ENCODE data around the gene SARS2. TPM values are rescaled to one million over a fixed set of nuclear protein-coding genes. Genes with fewer than 3 reads are reported as not detected.

The SARS2 gene
- polyA plus RNA-seq (2013), result 35.4 TPM

DNA sequence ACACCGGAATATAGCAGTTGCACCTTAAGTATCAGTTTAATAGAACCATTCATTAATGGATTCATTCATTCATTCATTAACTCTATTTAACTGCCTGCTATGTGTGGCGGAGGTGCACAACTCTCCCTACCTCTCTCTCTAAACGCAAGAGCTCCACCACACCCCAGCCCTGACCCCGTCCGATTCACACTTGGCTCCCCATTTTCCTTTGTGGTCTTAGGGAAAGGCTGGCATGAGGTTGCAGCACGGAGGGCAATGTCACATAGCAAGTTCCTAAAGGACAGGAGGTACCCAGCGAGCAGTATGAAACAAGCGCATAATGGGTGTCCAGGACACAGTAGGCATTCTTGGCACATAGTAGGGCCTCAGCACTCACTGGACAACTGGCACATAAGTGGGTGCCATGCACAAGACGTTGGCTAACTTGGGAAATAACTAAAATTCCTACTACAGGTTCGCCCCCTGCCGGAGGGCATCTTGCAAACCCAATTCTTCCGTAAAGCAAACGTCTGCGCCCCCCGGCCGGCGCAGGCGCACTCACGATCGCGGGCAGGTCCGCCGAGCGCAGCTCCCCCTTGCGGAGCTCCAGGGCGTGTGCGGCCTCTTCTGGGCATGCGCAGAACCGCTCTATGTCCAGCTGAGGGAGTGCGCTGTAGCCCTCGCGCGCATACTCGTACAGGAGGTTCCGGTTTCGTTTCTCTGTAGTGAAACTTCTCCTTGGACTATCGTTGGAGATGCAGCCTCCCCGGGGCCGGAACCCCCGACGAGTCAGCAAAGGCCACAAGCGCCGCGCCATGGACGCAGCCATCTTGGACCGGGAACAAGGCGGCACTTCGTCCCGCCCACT, at the start of gene SARS2:
Gene SARS2, minus strand, starts transcription at position 835 of the 847 bp plus-strand sequence. Its CDS starts 27 bp downstream, at position 808.
- Histone ChIP-seq H3K27ac (ENCODE audit: insufficient read depth in 1 of 2, low read depth in 1 of 2, low read length in 2 of 2, poor library complexity in 1 of 2, severe bottlenecking in 2 of 2) (peak within 1 kb of the TSS; percentile 75 to 89), H3K4me3 (ENCODE audit: control insufficient read depth in 1 of 7, extremely low read depth in 1 of 7, insufficient read depth in 4 of 7, low read depth in 2 of 7, low read length in 6 of 7) (peak within 1 kb of the TSS; percentile 68 to 97 (median 93)), H3K9me3 (ENCODE audit: control extremely low read depth in 1 of 5, control insufficient read depth in 4 of 5, insufficient read depth in 2 of 5, low read depth in 1 of 5, low read length in 4 of 5) (peaks cover 0 to 8% (median 6%) of the 10 kb centered on the region in 5 experiments), H3K27me3 (replicated peaks in 2 of 5; ENCODE audit: control insufficient read depth in 4 of 5, insufficient read depth in 5 of 5, low read length in 4 of 5) (no peaks in the 10 kb centered on the region), H3K4me1 (ENCODE audit: control extremely low read depth in 1 of 4, control insufficient read depth in 4 of 4, insufficient read depth in 4 of 4, low read length in 3 of 4) (peaks cover 5 to 24% (median 20%) of the 10 kb centered on the region in 4 experiments), H3K36me3 (ENCODE audit: control insufficient read depth in 4 of 4, insufficient read depth in 4 of 4, low read length in 3 of 4) (peaks cover 5 to 35% (median 18%) of the 10 kb centered on the region in 4 experiments)
- POLR2A ChIA-PET, result no interaction called here
- DNase-seq, result peak; percentile 94 to 96 (median 96)
- WGBS (ENCODE audit: insufficient coverage), result 2% methylated on average over 49 of the region's 49 CpGs
- CTCF ChIA-PET, result interaction anchor here (0.6 to 3.8 kb wide), 28 partner anchors 10 to 237 kb away, joined by 3 to 15 read pairs (median 4); partner anchors contain the start of genes ECH1, NFKBIB and RINL

DNA sequence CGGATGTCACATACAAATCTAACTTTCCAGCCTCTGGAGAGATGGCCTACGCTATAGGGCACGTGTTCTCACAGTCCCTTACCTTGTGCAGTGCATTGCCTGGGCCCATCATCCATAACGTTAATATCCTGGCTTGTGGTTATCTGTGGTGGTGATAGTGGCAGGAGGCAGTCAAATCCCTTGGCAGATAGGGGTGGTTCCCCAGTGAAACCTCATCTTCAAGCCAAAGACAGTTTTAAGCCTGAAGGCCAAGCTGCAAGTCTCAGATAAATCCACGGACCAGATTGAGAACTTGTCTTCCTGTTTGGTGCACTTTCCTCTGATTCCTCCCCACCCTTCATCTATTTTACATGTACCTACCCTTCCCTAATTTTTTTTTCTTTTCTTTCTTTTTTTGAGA, 49.2 kb upstream of the SARS2 start:
- peaks cover 0 to 17% (median 7%) of the 10 kb centered on the region in 5 experiments for H3K27me3 ChIP-seq (replicated peaks in 2 of 5; ENCODE audit: control insufficient read depth in 4 of 5, insufficient read depth in 5 of 5, low read length in 4 of 5)
- H3K4me1 ChIP-seq (ENCODE audit: control extremely low read depth in 1 of 4, control insufficient read depth in 4 of 4, insufficient read depth in 4 of 4, low read length in 3 of 4), result peaks cover 0 to 21% (median 14%) of the 10 kb centered on the region in 4 experiments
- H3K4me3 ChIP-seq (ENCODE audit: control insufficient read depth in 1 of 7, extremely low read depth in 1 of 7, insufficient read depth in 4 of 7, low read depth in 2 of 7, low read length in 6 of 7), result no peak overlapping the region
- WGBS (ENCODE audit: insufficient coverage), result 97% methylated on average over 3 of the region's 5 CpGs
- peak; percentile 15 to 69 (median 43) for DNase-seq
- H3K9me3 ChIP-seq (ENCODE audit: control extremely low read depth in 1 of 5, control insufficient read depth in 4 of 5, insufficient read depth in 2 of 5, low read depth in 1 of 5, low read length in 4 of 5), result peaks cover 0 to 10% (median 9%) of the 10 kb centered on the region in 5 experiments
- H3K27ac ChIP-seq (ENCODE audit: insufficient read depth in 1 of 2, low read depth in 1 of 2, low read length in 2 of 2, poor library complexity in 1 of 2, severe bottlenecking in 2 of 2), result no peak overlapping the region
- ChIA-PET POLR2A (no interaction called here), CTCF (no interaction called here)
- H3K36me3 ChIP-seq (ENCODE audit: control insufficient read depth in 4 of 4, insufficient read depth in 4 of 4, low read length in 3 of 4), result no peaks in the 10 kb centered on the region

- no CpG with 5 or more reads among the region's 3 CpGs for WGBS (ENCODE audit: insufficient coverage)
- Histone ChIP-seq H3K4me1 (ENCODE audit: control extremely low read depth in 1 of 4, control insufficient read depth in 4 of 4, insufficient read depth in 4 of 4, low read length in 3 of 4) (peaks cover 0 to 21% (median 14%) of the 10 kb centered on the region in 4 experiments), H3K36me3 (ENCODE audit: control insufficient read depth in 4 of 4, insufficient read depth in 4 of 4, low read length in 3 of 4) (no peaks in the 10 kb centered on the region), H3K27ac (ENCODE audit: insufficient read depth in 1 of 2, low read depth in 1 of 2, low read length in 2 of 2, poor library complexity in 1 of 2, severe bottlenecking in 2 of 2) (no peak overlapping the region), H3K27me3 (replicated peaks in 2 of 5; ENCODE audit: control insufficient read depth in 4 of 5, insufficient read depth in 5 of 5, low read length in 4 of 5) (peaks cover 0 to 22% (median 7%) of the 10 kb centered on the region in 5 experiments), H3K4me3 (ENCODE audit: control insufficient read depth in 1 of 7, extremely low read depth in 1 of 7, insufficient read depth in 4 of 7, low read depth in 2 of 7, low read length in 6 of 7) (no peak overlapping the region), H3K9me3 (ENCODE audit: control extremely low read depth in 1 of 5, control insufficient read depth in 4 of 5, insufficient read depth in 2 of 5, low read depth in 1 of 5, low read length in 4 of 5) (peaks cover 0 to 10% (median 9%) of the 10 kb centered on the region in 5 experiments)
- DNase-seq, result no peak
- CTCF ChIA-PET, result interaction anchor here (1.4 kb wide), 1 partner anchor 30 kb away, joined by 3 read pairs; no protein-coding TSS in a partner anchor
- POLR2A ChIA-PET, result no interaction called here
Observed at GRCh38 chr19:38978326-38978689, 47.7 kb upstream of the SARS2 start.

GRCh38 chr19:38977445-38978325, 47.1 kb upstream of the SARS2 start:
- ChIA-PET POLR2A (no interaction called here), CTCF (interaction anchor here (0.6 to 1.4 kb wide), 2 partner anchors 31 to 272 kb away, joined by 3 to 5 read pairs; no protein-coding TSS in a partner anchor)
- Histone ChIP-seq H3K4me3 (ENCODE audit: control insufficient read depth in 1 of 7, extremely low read depth in 1 of 7, insufficient read depth in 4 of 7, low read depth in 2 of 7, low read length in 6 of 7) (no peak overlapping the region), H3K36me3 (ENCODE audit: control insufficient read depth in 4 of 4, insufficient read depth in 4 of 4, low read length in 3 of 4) (no peaks in the 10 kb centered on the region), H3K27ac (ENCODE audit: insufficient read depth in 1 of 2, low read depth in 1 of 2, low read length in 2 of 2, poor library complexity in 1 of 2, severe bottlenecking in 2 of 2) (no peak overlapping the region), H3K9me3 (ENCODE audit: control extremely low read depth in 1 of 5, control insufficient read depth in 4 of 5, insufficient read depth in 2 of 5, low read depth in 1 of 5, low read length in 4 of 5) (peaks cover 0 to 10% (median 9%) of the 10 kb centered on the region in 5 experiments), H3K27me3 (replicated peaks in 2 of 5; ENCODE audit: control insufficient read depth in 4 of 5, insufficient read depth in 5 of 5, low read length in 4 of 5) (peaks cover 0 to 22% (median 7%) of the 10 kb centered on the region in 5 experiments), H3K4me1 (ENCODE audit: control extremely low read depth in 1 of 4, control insufficient read depth in 4 of 4, insufficient read depth in 4 of 4, low read length in 3 of 4) (peaks cover 0 to 21% (median 14%) of the 10 kb centered on the region in 4 experiments)
- 53% methylated on average over 11 of the region's 15 CpGs for WGBS (ENCODE audit: insufficient coverage)
- peak; percentile 35 to 83 (median 72) for DNase-seq

DNA sequence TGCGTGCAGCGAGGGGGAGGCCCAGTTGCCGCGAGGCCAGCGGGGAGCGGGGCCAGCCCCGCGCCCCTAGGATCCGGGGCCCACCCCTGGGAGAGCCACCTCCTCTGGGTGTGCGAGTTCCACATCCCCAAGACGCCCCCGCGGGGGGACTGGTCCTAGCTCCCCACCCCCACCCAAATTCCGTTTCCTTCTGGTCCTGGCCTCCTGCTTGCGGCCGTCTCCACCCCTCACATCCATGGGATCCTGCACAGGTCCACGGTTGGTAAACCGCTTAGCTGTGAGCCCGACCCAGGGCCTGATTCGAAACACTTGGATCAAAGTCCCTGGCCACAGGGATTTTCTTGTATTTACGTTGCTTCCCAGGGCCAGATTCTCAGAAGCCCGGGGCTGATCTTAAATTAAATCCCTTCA, 45.3 kb upstream of the SARS2 start:
- CTCF ChIA-PET, result interaction anchor here (0.8 to 1.0 kb wide), 3 partner anchors 8 to 13 kb away, joined by 3 to 4 read pairs (median 3); no protein-coding TSS in a partner anchor
- Histone ChIP-seq H3K27ac (ENCODE audit: insufficient read depth in 1 of 2, low read depth in 1 of 2, low read length in 2 of 2, poor library complexity in 1 of 2, severe bottlenecking in 2 of 2) (no peak overlapping the region), H3K36me3 (ENCODE audit: control insufficient read depth in 4 of 4, insufficient read depth in 4 of 4, low read length in 3 of 4) (no peaks in the 10 kb centered on the region), H3K4me1 (ENCODE audit: control extremely low read depth in 1 of 4, control insufficient read depth in 4 of 4, insufficient read depth in 4 of 4, low read length in 3 of 4) (peaks cover 0 to 21% (median 14%) of the 10 kb centered on the region in 4 experiments), H3K4me3 (ENCODE audit: control insufficient read depth in 1 of 7, extremely low read depth in 1 of 7, insufficient read depth in 4 of 7, low read depth in 2 of 7, low read length in 6 of 7) (peak overlapping the region in 1 of 7 experiments; percentile 54), H3K9me3 (ENCODE audit: control extremely low read depth in 1 of 5, control insufficient read depth in 4 of 5, insufficient read depth in 2 of 5, low read depth in 1 of 5, low read length in 4 of 5) (peaks cover 0 to 6% (median 6%) of the 10 kb centered on the region in 5 experiments), H3K27me3 (replicated peaks in 2 of 5; ENCODE audit: control insufficient read depth in 4 of 5, insufficient read depth in 5 of 5, low read length in 4 of 5) (peaks cover 0 to 22% (median 7%) of the 10 kb centered on the region in 5 experiments)
- 31% methylated on average over 19 of the region's 22 CpGs for WGBS (ENCODE audit: insufficient coverage)
- DNase-seq, result no peak
- POLR2A ChIA-PET, result no interaction called here

DNA sequence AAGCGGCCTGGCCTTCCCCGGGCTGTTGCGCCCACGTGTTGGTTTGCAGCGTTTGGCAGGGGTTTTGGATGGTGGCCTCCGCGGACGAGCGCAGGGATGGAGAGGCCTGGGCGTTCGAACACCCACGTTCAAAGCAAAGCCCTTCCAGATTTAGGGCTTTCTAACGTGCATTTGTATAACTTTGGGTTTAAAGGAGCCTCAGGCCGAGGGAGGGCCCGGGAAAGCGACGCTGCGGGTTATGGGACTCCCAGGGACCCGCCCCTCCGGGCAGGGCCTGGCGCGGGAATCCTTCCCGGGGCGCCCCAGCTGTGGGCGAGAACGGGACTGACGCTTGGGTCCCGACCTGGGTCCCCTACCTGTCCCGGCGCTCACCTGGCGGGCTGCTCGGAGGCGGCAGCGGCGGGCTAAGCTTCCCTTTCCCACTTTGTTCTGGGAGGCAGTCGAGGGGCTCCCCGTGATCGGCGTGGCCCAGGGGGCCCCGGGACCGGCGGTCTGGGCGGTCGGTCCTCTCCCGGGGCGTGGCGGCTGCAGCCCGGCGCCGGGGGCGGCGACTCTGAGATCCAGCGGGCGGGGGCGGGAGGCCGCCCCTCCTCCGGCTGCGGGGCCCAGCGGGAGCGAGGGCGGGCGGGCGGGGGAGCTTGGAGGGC, 44.8 kb upstream of the SARS2 start, which contains the start of gene FBXO17:
Gene FBXO17, minus strand, starts transcription at position 529 of the 647 bp plus-strand sequence. CDS start 25,423 bp downstream, outside the sequence.
- peaks cover 0 to 1% (median under 1%) of the 10 kb centered on the region in 5 experiments for H3K9me3 ChIP-seq (ENCODE audit: control extremely low read depth in 1 of 5, control insufficient read depth in 4 of 5, insufficient read depth in 2 of 5, low read depth in 1 of 5, low read length in 4 of 5)
- peaks cover 0 to 21% (median 14%) of the 10 kb centered on the region in 4 experiments for H3K4me1 ChIP-seq (ENCODE audit: control extremely low read depth in 1 of 4, control insufficient read depth in 4 of 4, insufficient read depth in 4 of 4, low read length in 3 of 4)
- no peak within 1 kb of the TSS for H3K27ac ChIP-seq (ENCODE audit: insufficient read depth in 1 of 2, low read depth in 1 of 2, low read length in 2 of 2, poor library complexity in 1 of 2, severe bottlenecking in 2 of 2)
- peaks cover 0 to 22% (median 7%) of the 10 kb centered on the region in 5 experiments for H3K27me3 ChIP-seq (replicated peaks in 2 of 5; ENCODE audit: control insufficient read depth in 4 of 5, insufficient read depth in 5 of 5, low read length in 4 of 5)
- ChIA-PET CTCF (no interaction called here), POLR2A (no interaction called here)
- DNase-seq, result peak in 2 of 3 donors; percentile 9 to 30
- no peaks in the 10 kb centered on the region for H3K36me3 ChIP-seq (ENCODE audit: control insufficient read depth in 4 of 4, insufficient read depth in 4 of 4, low read length in 3 of 4)
- H3K4me3 ChIP-seq (ENCODE audit: control insufficient read depth in 1 of 7, extremely low read depth in 1 of 7, insufficient read depth in 4 of 7, low read depth in 2 of 7, low read length in 6 of 7), result peak within 1 kb of the TSS in 4 of 7 experiments; percentile 27 to 59 (median 52)
- 6% methylated on average over 40 of the region's 63 CpGs for WGBS (ENCODE audit: insufficient coverage)
